LNCaP clone FGC (cell line): ENCODE data around the gene AREL1.

ENCODE experiments used
- DNase-seq: peaks from one replicate; pipeline ENCODE4 v3.0.0-alpha.2; 2011; ENCODE audit warnings: low read depth
- H3K4me3 ChIP-seq: 2 replicates; pipeline ENCODE4 v1.5.1; 2011; ENCODE audit warnings: mild to moderate bottlenecking, low read depth, low read length, control low read depth
- CTCF ChIP-seq: IDR thresholded peaks from 2 replicates; pipeline ENCODE4 v1.5.1; 2012; ENCODE audit warnings: mild to moderate bottlenecking; ENCODE audit not compliant: control insufficient read depth, insufficient read depth; ENCODE audit errors: extremely low read depth

The AREL1 gene

GRCh38 chr14:74630881-74631690, 81.8 kb downstream of the AREL1 start:
- H3K4me3 ChIP-seq, result no peak overlapping the region
- DNase-seq, result no peak
- TF ChIP-seq CTCF, result no peak

DNA sequence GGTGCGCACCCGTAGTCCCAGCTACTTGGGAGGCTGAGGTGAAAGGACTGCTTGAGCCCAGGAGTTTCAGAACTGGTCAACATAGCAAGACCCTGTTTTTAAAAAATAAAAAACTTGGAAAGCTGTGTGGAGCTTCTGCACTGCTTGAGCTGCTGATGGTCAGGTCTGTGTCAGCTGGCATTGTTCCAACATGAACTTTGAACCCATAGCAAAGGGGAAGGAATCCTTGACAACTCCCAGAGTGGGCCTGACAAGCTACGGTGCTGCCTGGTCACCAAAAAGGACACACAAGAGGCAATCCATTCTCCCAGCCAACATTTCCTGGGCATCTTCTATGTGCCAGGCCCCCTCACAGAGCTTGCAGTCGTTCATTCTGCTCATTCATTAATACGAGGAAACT, 84.5 kb downstream of the AREL1 start:
- no peak overlapping the region for H3K4me3 ChIP-seq
- DNase-seq, result no peak
- TF ChIP-seq CTCF, result no peak

DNA sequence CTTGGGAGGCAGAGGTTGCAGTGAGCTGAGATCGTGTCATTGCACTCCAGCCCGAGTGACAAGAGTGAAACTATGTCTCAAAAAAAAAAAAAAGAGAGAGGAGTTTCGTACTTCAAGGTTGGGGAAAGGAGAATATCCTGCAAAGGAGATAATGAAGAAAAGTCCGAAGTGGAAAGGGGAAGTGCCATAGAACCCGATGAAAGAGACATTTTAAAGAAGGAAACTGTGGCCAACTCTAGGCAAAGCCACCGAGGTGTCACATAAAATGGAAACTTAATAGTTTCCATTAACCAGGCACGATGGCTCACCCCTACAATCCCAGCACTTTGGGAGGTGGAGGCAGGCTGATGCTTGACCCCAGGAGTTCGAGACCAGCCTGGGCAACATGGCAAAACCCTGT, 85.8 kb downstream of the AREL1 start:
- no peak for DNase-seq
- no peak overlapping the region for H3K4me3 ChIP-seq
- TF ChIP-seq CTCF, result no peak

DNA sequence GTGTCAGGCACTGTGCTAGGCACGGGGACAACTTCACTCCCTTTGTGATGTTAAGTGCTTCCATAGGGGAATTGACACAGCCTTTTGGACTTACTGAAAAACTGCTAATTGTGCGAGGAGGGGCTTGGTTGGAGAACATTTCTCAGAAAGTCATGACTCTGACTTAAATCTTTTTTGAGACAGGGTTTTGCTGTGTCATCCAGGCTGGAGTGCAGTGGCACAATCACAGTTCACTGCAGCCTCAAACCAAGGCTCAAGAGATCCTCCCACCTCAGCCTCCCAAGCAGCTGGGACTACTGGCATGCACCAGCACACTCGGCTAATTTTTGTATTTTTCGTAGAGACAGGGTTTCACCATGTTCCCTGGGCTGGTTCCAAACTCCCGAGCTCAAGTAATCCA, 90.6 kb downstream of the AREL1 start:
- DNase-seq, result no peak

DNA sequence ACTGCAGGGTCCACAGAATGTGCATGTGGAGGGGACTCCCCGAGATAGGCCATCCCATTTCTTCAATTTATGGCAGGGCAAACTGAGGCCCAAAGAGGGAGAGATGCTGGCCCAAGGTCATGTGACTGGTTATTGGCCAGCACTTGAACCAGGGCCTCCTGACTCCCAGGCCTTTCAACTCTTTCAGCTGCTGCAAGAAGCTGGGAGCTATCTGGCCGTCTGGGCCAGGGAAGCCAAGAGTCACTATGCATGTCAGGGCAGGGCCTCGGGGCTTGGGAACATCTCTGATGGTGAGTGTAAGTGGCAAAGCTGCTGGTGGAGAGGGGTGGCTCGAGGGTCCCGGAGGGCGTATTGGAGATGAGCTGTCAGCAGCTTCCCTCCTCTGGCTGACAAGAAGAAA, 91.3 kb downstream of the AREL1 start:
- no peak for DNase-seq
- no peak overlapping the region for H3K4me3 ChIP-seq
- no peak for TF ChIP-seq CTCF

More for the DNA sequence above, 90.6 kb downstream of the AREL1 start:
- no peak for TF ChIP-seq CTCF
- H3K4me3 ChIP-seq, result no peak overlapping the region

DNA sequence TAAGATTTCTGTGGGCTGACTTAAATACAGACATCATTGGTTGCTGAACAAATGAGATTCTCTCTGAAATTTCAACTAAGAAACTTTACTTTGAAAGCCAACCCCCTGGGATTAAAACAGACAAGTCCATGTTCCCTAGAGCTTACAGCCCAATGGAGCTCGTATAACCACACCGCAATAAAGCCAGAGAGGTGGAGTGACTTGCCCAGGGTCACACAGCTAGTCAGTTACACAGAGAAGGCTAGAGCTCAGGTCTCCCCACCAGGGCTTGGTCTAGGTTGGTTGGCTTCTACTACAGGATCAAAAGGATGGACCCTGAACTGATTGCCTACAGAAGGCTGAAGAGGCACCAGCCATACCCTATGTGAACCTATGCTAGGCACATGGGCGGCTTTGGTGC, 92.0 kb downstream of the AREL1 start:
- no peak for DNase-seq
- no peak for TF ChIP-seq CTCF
- no peak overlapping the region for H3K4me3 ChIP-seq

DNA sequence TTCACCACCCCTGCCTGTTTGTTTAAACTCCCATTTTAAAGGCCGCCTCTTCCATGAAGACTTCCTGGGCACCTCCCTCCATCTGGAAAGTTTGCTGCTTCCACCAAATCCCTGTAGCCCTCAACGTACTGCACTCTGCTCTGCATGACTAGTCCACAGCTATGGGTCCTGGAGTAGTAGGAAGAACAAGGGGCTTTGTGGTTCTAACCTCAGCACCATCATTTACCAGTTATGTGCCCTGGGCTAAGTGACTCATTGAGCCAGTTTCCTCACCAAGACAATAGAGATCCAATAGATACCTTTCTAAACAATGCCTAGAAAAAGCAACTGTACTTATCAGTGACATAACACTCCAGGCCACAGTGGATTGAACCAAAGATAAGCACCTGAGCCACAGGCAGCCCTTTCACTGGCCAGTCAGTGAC, 92.4 kb downstream of the AREL1 start:
- DNase-seq, result no peak
- no peak overlapping the region for H3K4me3 ChIP-seq
- no peak for TF ChIP-seq CTCF
